OCI-LY1 (cell line): ENCODE measurements around the gene RSL1D1.

Experiments used
- H2AFZ ChIP-seq: fragments of 200-600 bp; sonication (generic), shearing (Covaris generic); 2 replicates; pipeline ENCODE4 v1.6.0; 2014; ENCODE audit warnings: antibody characterized with exemption, mild to moderate bottlenecking, low read length
- H3F3A ChIP-seq: fragments of 200-600 bp; sonication (generic), shearing (Covaris generic); 2 replicates; pipeline ENCODE4 v1.6.0; 2014; ENCODE audit warnings: mild to moderate bottlenecking, antibody characterized with exemption, low read length, moderate library complexity; ENCODE audit not compliant: insufficient read depth
- H3K27ac ChIP-seq: fragments of 200-600 bp; sonication (generic); 2 replicates; pipeline ENCODE4 v1.5.1; 2014; ENCODE audit warnings: low read length, mixed run types, mild to moderate bottlenecking, low read depth; ENCODE audit not compliant: poor library complexity, severe bottlenecking
- H3K27me3 ChIP-seq: fragments of 200-600 bp; sonication (generic); 2 replicates; pipeline ENCODE4 v1.6.0; 2014; ENCODE audit warnings: antibody characterized with exemption, mild to moderate bottlenecking, low read length, moderate library complexity; ENCODE audit not compliant: insufficient read depth
- H3K36me3 ChIP-seq: fragments of 200-600 bp; sonication (generic); 2 replicates; pipeline ENCODE4 v1.6.1; 2014; ENCODE audit warnings: mild to moderate bottlenecking, antibody characterized with exemption, low read length, moderate library complexity, mixed read lengths; ENCODE audit not compliant: insufficient read depth
- H3K4me1 ChIP-seq: fragments of 200-600 bp; sonication (generic); 2 replicates; pipeline ENCODE4 v1.5.1; 2014; ENCODE audit warnings: mild to moderate bottlenecking, low read length, moderate library complexity; ENCODE audit not compliant: insufficient read depth, severe bottlenecking
- H3K4me2 ChIP-seq: fragments of 200-600 bp; sonication (generic), shearing (Covaris generic); 2 replicates; pipeline ENCODE4 v1.6.1; 2014; ENCODE audit warnings: low read length
- H3K4me3 ChIP-seq: fragments of 200-600 bp; sonication (generic); 2 replicates; pipeline ENCODE4 v1.5.1; 2014; ENCODE audit warnings: low read length, low read depth, mild to moderate bottlenecking, mixed read lengths; ENCODE audit not compliant: poor library complexity, severe bottlenecking
- H3K79me2 ChIP-seq: fragments of 200-600 bp; shearing (Covaris generic); 2 replicates; pipeline ENCODE4 v1.6.1; 2016; ENCODE audit warnings: mixed run types, low read length, mixed read lengths; ENCODE audit not compliant: insufficient read depth
- H3K9ac ChIP-seq: fragments of 200-600 bp; sonication (generic), shearing (Covaris generic); 2 replicates; pipeline ENCODE4 v1.6.1; 2014; ENCODE audit warnings: mild to moderate bottlenecking, low read length, mixed read lengths
- H3K9me2 ChIP-seq: fragments of 200-600 bp; sonication (generic), shearing (Covaris generic); 2 replicates; pipeline ENCODE4 v1.6.1; 2014; ENCODE audit warnings: low read depth, mild to moderate bottlenecking, low read length, mixed read lengths
- H3K9me3 ChIP-seq: fragments of 200-600 bp; shearing (Covaris generic); 2 replicates; pipeline ENCODE4 v1.6.1; 2014; ENCODE audit warnings: low read length, mixed read lengths
- H4K20me1 ChIP-seq: fragments of 200-600 bp; sonication (generic), shearing (Covaris generic); 2 replicates; pipeline ENCODE4 v1.6.0; 2016; ENCODE audit warnings: mild to moderate bottlenecking, low read length; ENCODE audit not compliant: insufficient read depth
- CTCF ChIP-seq: fragments of 200-600 bp; sonication (generic), shearing (Covaris generic); IDR thresholded peaks from 2 replicates; pipeline ENCODE4 v1.5.1; 2017; ENCODE audit warnings: mild to moderate bottlenecking, antibody characterized with exemption, low read length, moderate library complexity, mixed read lengths
- EZH2 ChIP-seq: fragments of 200-600 bp; sonication (generic), shearing (Covaris generic); IDR thresholded peaks from 2 replicates; pipeline ENCODE4 v1.8.0; 2017; ENCODE audit warnings: borderline replicate concordance, mixed run types, mild to moderate bottlenecking, antibody characterized with exemption, low read length, moderate library complexity, mixed read lengths

RSL1D1 gene

DNA sequence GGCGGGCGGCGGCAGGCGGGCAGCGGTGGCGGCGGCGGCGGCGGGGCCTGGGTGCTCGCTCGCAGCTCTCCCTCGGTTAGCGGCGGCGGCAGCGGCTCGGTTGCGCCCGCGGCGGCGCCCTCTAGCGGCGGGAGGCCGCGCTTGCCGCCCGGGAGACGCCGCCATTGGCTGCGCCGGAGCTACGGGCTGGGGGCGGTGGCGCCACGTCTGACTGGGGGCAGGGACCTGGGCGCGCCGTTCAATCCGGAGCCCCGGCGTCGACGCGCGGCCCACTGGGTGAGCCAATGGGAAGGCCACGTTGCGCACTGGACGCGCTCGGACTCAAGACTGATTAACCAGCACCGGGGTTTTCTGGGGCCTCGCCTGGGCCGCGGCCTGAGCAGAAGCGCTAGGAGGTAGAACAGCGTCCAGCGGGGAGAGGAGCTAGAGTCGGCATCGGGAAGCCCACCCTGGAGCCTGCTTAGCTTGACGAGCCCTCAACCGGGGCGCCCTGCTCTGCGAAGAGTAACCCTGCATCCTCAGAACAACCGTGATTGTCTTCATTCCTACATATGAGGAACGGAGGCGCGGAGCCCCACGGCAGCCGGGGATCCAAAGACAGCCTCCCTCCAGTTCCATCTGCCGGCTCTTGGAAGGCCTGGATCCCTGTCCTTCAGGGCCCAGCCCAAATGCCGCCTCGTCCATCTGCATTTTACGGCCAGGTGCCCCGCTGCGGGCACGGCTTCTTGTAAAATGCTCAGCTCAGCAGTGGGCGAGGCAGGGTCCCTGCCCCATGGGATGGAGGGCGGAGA lies 54.0 kb downstream of the RSL1D1 start, which contains the start of gene ZC3H7A:
Gene ZC3H7A, minus strand, starts transcription at position 93 of the 791 bp plus-strand sequence. CDS start 14,904 bp downstream, outside the sequence.
- H3F3A ChIP-seq: peaks cover 5% of the 10 kb centered on the region; the same call in 1 of the 2 replicates
- H3K36me3 ChIP-seq: peaks cover 9% of the 10 kb centered on the region; the same call in 1 of the 2 replicates
- H3K27me3 ChIP-seq: peaks cover 4% of the 10 kb centered on the region; the same call in 1 of the 2 replicates
- H3K9me2 ChIP-seq: no peaks in the 10 kb centered on the region
- peak within 1 kb of the TSS; percentile 91 for H3K4me2 ChIP-seq
- H3K79me2 ChIP-seq: peaks cover 42% of the 10 kb centered on the region
- H3K9ac ChIP-seq: peak within 1 kb of the TSS; percentile 99
- no peaks in the 10 kb centered on the region for H4K20me1 ChIP-seq
- H3K4me3 ChIP-seq: peak within 1 kb of the TSS; percentile 96
- TF ChIP-seq CTCF: peak; percentile 56
- no peak for TF ChIP-seq EZH2
- peaks cover 69% of the 10 kb centered on the region for H3K4me1 ChIP-seq
- peak within 1 kb of the TSS; percentile 79 for H3K27ac ChIP-seq
- no peak within 1 kb of the TSS for H2AFZ ChIP-seq
- no peaks in the 10 kb centered on the region for H3K9me3 ChIP-seq

GRCh38 chr16:11796227-11797165 lies 54.8 kb downstream of the RSL1D1 start:
- H2AFZ ChIP-seq: no peak overlapping the region
- TF ChIP-seq CTCF (no peak), EZH2 (no peak)

DNA sequence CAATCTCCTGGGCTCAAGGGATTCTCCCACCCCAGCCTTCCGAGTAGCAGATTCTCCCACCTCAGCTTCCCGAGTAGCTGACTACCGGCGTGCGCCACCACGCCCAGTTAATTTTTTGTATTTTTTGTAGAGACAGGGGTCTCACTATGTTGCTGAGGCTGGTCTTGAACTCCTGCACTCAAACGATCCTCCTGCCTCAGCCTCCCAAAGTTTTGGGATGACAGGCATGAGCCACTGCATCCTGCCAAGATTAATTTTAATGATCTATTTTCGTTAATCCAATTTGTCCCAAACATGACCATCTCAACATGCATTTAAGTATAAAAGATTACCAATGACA lies 55.5 kb downstream of the RSL1D1 start:
- no peaks in the 10 kb centered on the region for H3K9me3 ChIP-seq
- peaks cover 55% of the 10 kb centered on the region for H3K79me2 ChIP-seq
- H3K4me3 ChIP-seq: peak overlapping the region; percentile 96
- H3K27ac ChIP-seq: peak overlapping the region; percentile 79
- no peaks in the 10 kb centered on the region for H4K20me1 ChIP-seq
- no peaks in the 10 kb centered on the region for H3K9me2 ChIP-seq
- H3F3A ChIP-seq: peaks cover 5% of the 10 kb centered on the region; the same call in 1 of the 2 replicates
- H3K4me1 ChIP-seq: peaks cover 84% of the 10 kb centered on the region
- peak overlapping the region; percentile 91 for H3K4me2 ChIP-seq
- TF ChIP-seq EZH2 (no peak), CTCF (no peak)
- H3K9ac ChIP-seq: peak overlapping the region; percentile 99
- H2AFZ ChIP-seq: no peak overlapping the region
- no peaks in the 10 kb centered on the region for H3K27me3 ChIP-seq
- H3K36me3 ChIP-seq: peaks cover 9% of the 10 kb centered on the region; the same call in 1 of the 2 replicates

More at GRCh38 chr16:11796227-11797165, 54.8 kb downstream of the RSL1D1 start:
- Histone ChIP-seq H4K20me1 (no peaks in the 10 kb centered on the region), H3F3A (peaks cover 5% of the 10 kb centered on the region; the same call in 1 of the 2 replicates), H3K27me3 (no peaks in the 10 kb centered on the region), H3K36me3 (peaks cover 9% of the 10 kb centered on the region; the same call in 1 of the 2 replicates), H3K9ac (peak overlapping the region; percentile 99), H3K4me1 (peaks cover 78% of the 10 kb centered on the region), H3K79me2 (peaks cover 51% of the 10 kb centered on the region), H3K27ac (peak overlapping the region; percentile 79), H3K4me3 (peak overlapping the region; percentile 96), H3K9me3 (no peaks in the 10 kb centered on the region), H3K9me2 (no peaks in the 10 kb centered on the region), H3K4me2 (peak overlapping the region; percentile 91)
